Skeletal muscle satellite cell (primary cell): Measurements from ENCODE around the gene MAPT.

Experiments
- H3K27me3 ChIP-seq: 2 replicates; pipeline ENCODE4 v1.7.0; 2013; ENCODE audit warnings: low read length; ENCODE audit not compliant: control insufficient read depth, insufficient read depth
- H3K36me3 ChIP-seq: 2 replicates; pipeline ENCODE4 v1.7.0; 2013; ENCODE audit warnings: mild to moderate bottlenecking, control low read depth, low read length; ENCODE audit not compliant: insufficient read depth
- H3K4me1 ChIP-seq: 2 replicates; pipeline ENCODE4 v1.7.0; 2013; ENCODE audit warnings: low read length; ENCODE audit not compliant: control insufficient read depth, insufficient read depth
- H3K4me2 ChIP-seq: 2 replicates; pipeline ENCODE4 v1.7.0; 2013; ENCODE audit warnings: mild to moderate bottlenecking, low read length
- H3K4me3 ChIP-seq: 2 replicates; pipeline ENCODE4 v1.7.0; 2013; ENCODE audit warnings: low read length
- H3K9ac ChIP-seq: 2 replicates; pipeline ENCODE4 v1.7.0; 2013; ENCODE audit warnings: mild to moderate bottlenecking, low read depth, low read length, moderate library complexity
- H3K9me3 ChIP-seq: replicated peaks from 2 replicates; pipeline ENCODE4 v1.7.0; 2013; ENCODE audit warnings: mild to moderate bottlenecking, control low read depth, low read length

MAPT gene

GRCh38 chr17:46030752-46031151 is 136.4 kb downstream of the MAPT start:
- Histone ChIP-seq H3K36me3 (peaks cover 72% of the 10 kb centered on the region), H3K4me3 (no peak overlapping the region), H3K4me1 (no peaks in the 10 kb centered on the region), H3K27me3 (no peaks in the 10 kb centered on the region), H3K9me3 (no peaks in the 10 kb centered on the region), H3K9ac (no peak overlapping the region), H3K4me2 (no peak overlapping the region)

- H3K36me3 ChIP-seq, result peaks cover 70% of the 10 kb centered on the region
- no peak overlapping the region for H3K9ac ChIP-seq
- no peaks in the 10 kb centered on the region for H3K9me3 ChIP-seq
- no peak overlapping the region for H3K4me3 ChIP-seq
- H3K4me2 ChIP-seq, result no peak overlapping the region
- no peaks in the 10 kb centered on the region for H3K4me1 ChIP-seq
- H3K27me3 ChIP-seq, result no peaks in the 10 kb centered on the region
These were observed 137.1 kb downstream of the MAPT start for GRCh38 chr17:46031440-46031839.

- peaks cover 67% of the 10 kb centered on the region for H3K36me3 ChIP-seq
- H3K4me3 ChIP-seq, result no peak overlapping the region
- H3K27me3 ChIP-seq, result no peaks in the 10 kb centered on the region
- no peak overlapping the region for H3K9ac ChIP-seq
- H3K9me3 ChIP-seq, result no peaks in the 10 kb centered on the region
- no peaks in the 10 kb centered on the region for H3K4me1 ChIP-seq
- no peak overlapping the region for H3K4me2 ChIP-seq
These were observed 137.6 kb downstream of the MAPT start for GRCh38 chr17:46031920-46032319.

GRCh38 chr17:46032909-46033308 is 138.6 kb downstream of the MAPT start:
- H3K27me3 ChIP-seq, result no peaks in the 10 kb centered on the region
- no peaks in the 10 kb centered on the region for H3K4me1 ChIP-seq
- H3K4me3 ChIP-seq, result no peak overlapping the region
- no peak overlapping the region for H3K4me2 ChIP-seq
- peaks cover 75% of the 10 kb centered on the region for H3K36me3 ChIP-seq
- no peaks in the 10 kb centered on the region for H3K9me3 ChIP-seq
- H3K9ac ChIP-seq, result no peak overlapping the region

- no peak overlapping the region for H3K9ac ChIP-seq
- H3K4me2 ChIP-seq, result no peak overlapping the region
- no peaks in the 10 kb centered on the region for H3K27me3 ChIP-seq
- H3K36me3 ChIP-seq, result peaks cover 76% of the 10 kb centered on the region
- no peaks in the 10 kb centered on the region for H3K9me3 ChIP-seq
- no peaks in the 10 kb centered on the region for H3K4me1 ChIP-seq
- no peak overlapping the region for H3K4me3 ChIP-seq
These were observed 139.0 kb downstream of the MAPT start for GRCh38 chr17:46033392-46033791.

- H3K4me2 ChIP-seq, result no peak overlapping the region
- no peak overlapping the region for H3K9ac ChIP-seq
- H3K9me3 ChIP-seq, result no peaks in the 10 kb centered on the region
- no peaks in the 10 kb centered on the region for H3K4me1 ChIP-seq
- no peak overlapping the region for H3K4me3 ChIP-seq
- H3K36me3 ChIP-seq, result peaks cover 89% of the 10 kb centered on the region
- no peaks in the 10 kb centered on the region for H3K27me3 ChIP-seq
These were observed 140.9 kb downstream of the MAPT start for GRCh38 chr17:46035112-46035818.

- peaks cover 84% of the 10 kb centered on the region for H3K36me3 ChIP-seq
- H3K4me1 ChIP-seq, result no peaks in the 10 kb centered on the region
- H3K27me3 ChIP-seq, result no peaks in the 10 kb centered on the region
- no peaks in the 10 kb centered on the region for H3K9me3 ChIP-seq
- no peak overlapping the region for H3K9ac ChIP-seq
- H3K4me2 ChIP-seq, result no peak overlapping the region
- H3K4me3 ChIP-seq, result no peak overlapping the region
These were observed 142.1 kb downstream of the MAPT start for GRCh38 chr17:46036491-46036890.

- no peak overlapping the region for H3K4me2 ChIP-seq
- H3K9me3 ChIP-seq, result no peaks in the 10 kb centered on the region
- H3K9ac ChIP-seq, result no peak overlapping the region
- H3K36me3 ChIP-seq, result peaks cover 81% of the 10 kb centered on the region
- no peak overlapping the region for H3K4me3 ChIP-seq
- no peaks in the 10 kb centered on the region for H3K4me1 ChIP-seq
- H3K27me3 ChIP-seq, result no peaks in the 10 kb centered on the region
These were observed 143.4 kb downstream of the MAPT start for GRCh38 chr17:46037722-46038255.

GRCh38 chr17:46038414-46038813 is 144.1 kb downstream of the MAPT start:
- Histone ChIP-seq H3K4me2 (no peak overlapping the region), H3K9ac (no peak overlapping the region), H3K27me3 (no peaks in the 10 kb centered on the region), H3K4me3 (no peak overlapping the region), H3K36me3 (peaks cover 81% of the 10 kb centered on the region), H3K9me3 (no peaks in the 10 kb centered on the region), H3K4me1 (no peaks in the 10 kb centered on the region)

GRCh38 chr17:46038937-46039336 is 144.6 kb downstream of the MAPT start:
- Histone ChIP-seq H3K36me3 (peaks cover 81% of the 10 kb centered on the region), H3K27me3 (no peaks in the 10 kb centered on the region), H3K4me2 (no peak overlapping the region), H3K9me3 (no peaks in the 10 kb centered on the region), H3K4me3 (no peak overlapping the region), H3K4me1 (no peaks in the 10 kb centered on the region), H3K9ac (no peak overlapping the region)

GRCh38 chr17:46039592-46040186 is 145.3 kb downstream of the MAPT start:
- Histone ChIP-seq H3K9ac (no peak overlapping the region), H3K9me3 (no peaks in the 10 kb centered on the region), H3K36me3 (peaks cover 76% of the 10 kb centered on the region), H3K4me3 (no peak overlapping the region), H3K4me2 (no peak overlapping the region), H3K27me3 (no peaks in the 10 kb centered on the region), H3K4me1 (no peaks in the 10 kb centered on the region)

- no peak overlapping the region for H3K4me3 ChIP-seq
- H3K4me2 ChIP-seq, result no peak overlapping the region
- no peaks in the 10 kb centered on the region for H3K9me3 ChIP-seq
- H3K9ac ChIP-seq, result no peak overlapping the region
- H3K4me1 ChIP-seq, result no peaks in the 10 kb centered on the region
- no peaks in the 10 kb centered on the region for H3K27me3 ChIP-seq
- H3K36me3 ChIP-seq, result peaks cover 76% of the 10 kb centered on the region
These were observed 147.9 kb downstream of the MAPT start for GRCh38 chr17:46042246-46042645.
